Kidney (tissue), 14 donors: ENCODE results near the gene F7. TPM values are rescaled to one million over a fixed set of nuclear protein-coding genes. Genes with fewer than 3 reads are reported as not detected.

Experiments used
- DNase-seq, 5 donors: peaks; one replicate each; pipeline ENCODE4 v3.0.0-alpha.2; 2013 to 2020
- FAIRE-seq: peaks from 2 replicates; lab custom pipeline; 2012; peaks lifted over from hg19 to GRCh38; lab: Jason Lieb, UNC
- H3K27ac ChIP-seq, 2 donors: one replicate each; pipeline ENCODE4 v1.7.0; 2013; ENCODE audit warnings: low read depth in 2 of 2, low read length in 2 of 2, inconsistent platforms in 1 of 2
- H3K27me3 ChIP-seq: one replicate; pipeline ENCODE4 v1.7.1; 2013; ENCODE audit warnings: low read length, inconsistent platforms; ENCODE audit not compliant: control insufficient read depth, insufficient read depth
- H3K36me3 ChIP-seq, 3 donors: one replicate each; pipeline versions ENCODE4 v1.7.0 to v1.7.1; 2013; ENCODE audit warnings: low read length in 3 of 3, control low read depth in 1 of 3, inconsistent platforms in 1 of 3; ENCODE audit not compliant: insufficient read depth in 3 of 3, control insufficient read depth in 2 of 3
- H3K4me1 ChIP-seq, 3 donors: one replicate each; pipeline versions ENCODE4 v1.7.0 to v1.7.1; 2013; ENCODE audit warnings: low read length in 3 of 3, inconsistent platforms in 1 of 3, low read depth in 1 of 3; ENCODE audit not compliant: control insufficient read depth in 2 of 3, insufficient read depth in 2 of 3
- H3K4me3 ChIP-seq, 3 donors: one replicate each; pipeline versions ENCODE4 v1.7.0 to v1.8.1; 2013; ENCODE audit warnings: low read length in 3 of 3, control low read depth in 1 of 3, inconsistent platforms in 1 of 3
- H3K9ac ChIP-seq, 3 donors: one replicate each; pipeline versions ENCODE4 v1.7.0 to v1.7.1; 2013; ENCODE audit warnings: low read length in 3 of 3, control low read depth in 1 of 3, inconsistent platforms in 1 of 3
- H3K9me3 ChIP-seq, 3 donors: one replicate each; pipeline versions ENCODE4 v1.7.0 to v1.7.1; 2013; ENCODE audit warnings: low read length in 3 of 3, control low read depth in 1 of 3, inconsistent platforms in 1 of 3; ENCODE audit not compliant: control insufficient read depth in 2 of 3, insufficient read depth in 1 of 3
- CTCF ChIP-seq: IDR thresholded peaks from 3 replicates; pipeline ENCODE4 v1.5.1; 2012; ENCODE audit warnings: mild to moderate bottlenecking, moderate library complexity, borderline replicate concordance; ENCODE audit not compliant: insufficient read depth; ENCODE audit errors: extremely low read depth
- intact Hi-C: fragments of 100-400 bp; cut with DNase I; formaldehyde crosslinking; loops from one replicate; pipeline ENCODE4 v1.11.1; 2022
- polyA plus RNA-seq: library from polyadenylated mRNA; stranded (reverse); fragments of 350-450 nt; fragmentation: Illumina TruSeq; extraction: RNeasy Lipid Tissue Mini Kit (QIAGEN cat#74804); gene quantifications from one replicate; pipeline ENCODE4 v1.2.3, GENCODE V29; 2014; ENCODE audit warnings: low read depth, low replicate concordance; ENCODE audit not compliant: insufficient read depth
- total RNA-seq: library from RNA; stranded (reverse); fragmentation: NEBNext Ultra II Directional; extraction: Animal tissue kit (Norgen Biotek cat#: 25700); gene quantifications from one replicate; pipeline ENCODE4 v1.2.1, GENCODE V29; 2021
- donor health status: control.
- donor health status: control.
- donor health status: control.
- donor health status: control.
- donor health status: control.
- donor health status: DM: yes; HTN: yes; CAD: no.
- donor health status: Normal renal cell carcinoma (clear cell type).

Gene F7
- total and polyA plus RNA-seq, 2 donors from 2014 or later, result 0.16 to 0.52 TPM

GRCh38 chr13:113145496-113145895 lies 39.9 kb downstream of the F7 start:
- no peak for FAIRE-seq
- no peak overlapping the region for H3K4me3 ChIP-seq
- DNase-seq, result no peak
- no peaks in the 10 kb centered on the region for H3K27me3 ChIP-seq
- no peak overlapping the region for H3K9ac ChIP-seq
- no peaks in the 10 kb centered on the region for H3K36me3 ChIP-seq
- intact Hi-C loops, result no loop called here
- no peak overlapping the region for H3K27ac ChIP-seq
- no peaks in the 10 kb centered on the region for H3K9me3 ChIP-seq
- TF ChIP-seq CTCF, result no peak
- H3K4me1 ChIP-seq, result no peaks in the 10 kb centered on the region

GRCh38 chr13:113145911-113146598 lies 40.5 kb downstream of the F7 start:
- FAIRE-seq (no peak), DNase-seq (no peak)
- H3K4me1 ChIP-seq, result no peaks in the 10 kb centered on the region
- no peak overlapping the region for H3K4me3 ChIP-seq
- H3K9ac ChIP-seq, result no peak overlapping the region
- H3K36me3 ChIP-seq, result no peaks in the 10 kb centered on the region
- no peak overlapping the region for H3K27ac ChIP-seq
- no peaks in the 10 kb centered on the region for H3K27me3 ChIP-seq
- no peaks in the 10 kb centered on the region for H3K9me3 ChIP-seq
- no peak for TF ChIP-seq CTCF
- intact Hi-C loops, result no loop called here

- Histone ChIP-seq H3K4me3 (no peak overlapping the region), H3K9ac (no peak overlapping the region), H3K27me3 (no peaks in the 10 kb centered on the region), H3K36me3 (no peaks in the 10 kb centered on the region), H3K4me1 (peaks cover 0 to 2% (median 0%) of the 10 kb centered on the region in 3 donors), H3K27ac (no peak overlapping the region), H3K9me3 (no peaks in the 10 kb centered on the region)
- intact Hi-C loops, result no loop called here
- no peak for DNase-seq
- TF ChIP-seq CTCF, result no peak
- no peak for FAIRE-seq
These were observed 41.2 kb downstream of the F7 start for GRCh38 chr13:113146750-113147149.
